ENCODE measurements around the gene SNX5. TPM values are rescaled to one million over a fixed set of nuclear protein-coding genes. Genes with fewer than 3 reads are reported as not detected.

Gene SNX5
- total and polyA plus RNA-seq, 2 of the 13 experiments (the other 11 are each of a cell fraction or from before 2014, with no cell fraction given) = 664 to 1,040 TPM

- no peak for TF ChIP-seq ZBTB34 (CRISPR knock-in tag; IDR thresholded peaks at IDR 0.05)
- peak; percentile 60; the same call in 1 of the 2 replicates for TF ChIP-seq ZNF512B (CRISPR knock-in tag; IDR thresholded peaks at IDR 0.05; ENCODE audit: borderline replicate concordance)
- TF ChIP-seq ZNF556 (CRISPR knock-in tag; IDR thresholded peaks at IDR 0.05; ENCODE audit: borderline replicate concordance) = no peak
- no peak for TF ChIP-seq HCFC1 (IDR thresholded peaks at IDR 0.05; ENCODE audit: low read depth, low read length)
- TF ChIP-seq RAD51 (IDR thresholded peaks at IDR 0.05; ENCODE audit: borderline replicate concordance) = no peak
- no peak for TF ChIP-seq ZNF747 (CRISPR knock-in tag; IDR thresholded peaks at IDR 0.05; ENCODE audit: borderline replicate concordance)
- no peak for TF ChIP-seq SP5 (CRISPR knock-in tag; IDR thresholded peaks at IDR 0.05; ENCODE audit: borderline replicate concordance, low read depth)
- TF ChIP-seq MZF1 (CRISPR knock-in tag; IDR thresholded peaks at IDR 0.05; ENCODE audit: borderline replicate concordance) = no peak
- peak; percentile 52; the same call in 1 of the 2 replicates for TF ChIP-seq GATAD2A (CRISPR knock-in tag; IDR thresholded peaks at IDR 0.05)
- TF ChIP-seq TCF12 (IDR thresholded peaks at IDR 0.05) = no peak
- no peak for TF ChIP-seq TCF12 (CRISPR knock-in tag; IDR thresholded peaks at IDR 0.05)
- TF ChIP-seq UBTF (CRISPR knock-in tag; IDR thresholded peaks at IDR 0.05) = no peak
- no peak for TF ChIP-seq ZNF546 (CRISPR knock-in tag; conservative IDR thresholded peaks at IDR 0.05)
- peak; percentile 100 for TF ChIP-seq IKZF5 (CRISPR knock-in tag; IDR thresholded peaks at IDR 0.05)
- no peak for TF ChIP-seq ZFP91 (CRISPR knock-in tag; IDR thresholded peaks at IDR 0.05; ENCODE audit: borderline replicate concordance)
- TF ChIP-seq KAT2B (IDR thresholded peaks at IDR 0.05; ENCODE audit: borderline replicate concordance, low read depth, low read length) = no peak
- peak; percentile 26; the same call in 1 of the 2 replicates for TF ChIP-seq RXRB (CRISPR knock-in tag; IDR thresholded peaks at IDR 0.05; ENCODE audit: borderline replicate concordance)
Observed at GRCh38 chr20:17917832-17918618, 50.6 kb downstream of the SNX5 start (continued).
